H1 (cell line): ENCODE measurements around the gene PRMT5. TPM values are rescaled to one million over a fixed set of nuclear protein-coding genes. Genes with fewer than 3 reads are reported as not detected.

Experiments
- CTCF ChIA-PET: fragments of 300-600 bp; sonication (Branson Sonifier 250); formaldehyde crosslinking; loops from one replicate; lab custom pipeline; 2021; ENCODE audit not compliant: partially characterized antibody; lab: Charles Lee
- POLR2A ChIA-PET: fragments of 300-600 bp; sonication (Branson Sonifier 250); formaldehyde crosslinking; loops from one replicate; lab custom pipeline; 2021; ENCODE audit warnings: inconsistent platforms; ENCODE audit not compliant: partially characterized antibody; lab: Charles Lee
- DNase-seq, 2 experiments: peaks; one replicate each; pipeline versions ENCODE4 v3.0.0 to v3.0.0-alpha.2; 2010 to 2022; ENCODE audit warnings: low spot score in 2 of 2, low read depth in 1 of 2, mixed read lengths in 1 of 2
- FAIRE-seq: peaks from 2 replicates; lab custom pipeline; 2011; peaks lifted over from hg19 to GRCh38; lab: Jason Lieb, UNC
- H2AFZ ChIP-seq: 2 replicates; pipeline ENCODE4 v1.8.1; 2012; ENCODE audit warnings: low read length, inconsistent platforms
- H2AK5ac ChIP-seq: 2 replicates; pipeline ENCODE4 v1.6.1; 2013; ENCODE audit warnings: low read depth, low read length
- H2BK120ac ChIP-seq: replicated peaks from 2 replicates; pipeline ENCODE3; 2013; ENCODE audit warnings: low read depth, low read length, inconsistent platforms
- H2BK12ac ChIP-seq: 2 replicates; pipeline ENCODE4 v1.6.1; 2013; ENCODE audit warnings: low read depth, low read length
- H2BK15ac ChIP-seq: 2 replicates; pipeline ENCODE4 v1.6.1; 2013; ENCODE audit warnings: low read length
- H2BK20ac ChIP-seq: 2 replicates; pipeline ENCODE4 v1.6.1; 2013; ENCODE audit warnings: low read length
- H2BK5ac ChIP-seq: 2 replicates; pipeline ENCODE4 v1.6.1; 2013; ENCODE audit warnings: low read depth, low read length
- H3K14ac ChIP-seq: 2 replicates; pipeline ENCODE4 v1.6.1; 2013; ENCODE audit warnings: inconsistent platforms; ENCODE audit not compliant: insufficient read length
- H3K18ac ChIP-seq: 2 replicates; pipeline ENCODE4 v1.6.1; 2013; ENCODE audit warnings: low read length; ENCODE audit errors: extremely low read depth
- H3K23ac ChIP-seq: 2 replicates; pipeline ENCODE4 v1.6.1; 2013; ENCODE audit warnings: inconsistent platforms; ENCODE audit not compliant: insufficient read length
- H3K23me2 ChIP-seq: 2 replicates; pipeline ENCODE4 v1.6.1; 2013; ENCODE audit warnings: low read depth, low read length
- H3K27ac ChIP-seq: 2 replicates; pipeline ENCODE4 v1.6.1; 2011; ENCODE audit warnings: low read depth, low read length, inconsistent platforms
- H3K27me3 ChIP-seq, 4 experiments: replicated peaks in 1 of 4; 1 replicate in 1 of 4; 2 replicates in 3 of 4; pipeline versions ENCODE4 v1.6.1 to v1.8.1; 2011 to 2013; ENCODE audit warnings: low read length in 3 of 4, mild to moderate bottlenecking in 3 of 4, inconsistent platforms in 2 of 4, mixed read lengths in 2 of 4, moderate library complexity in 1 of 4; ENCODE audit not compliant: control insufficient read depth in 3 of 4, insufficient read depth in 3 of 4; ENCODE audit errors: extremely low read depth in 1 of 4
- H3K36me3 ChIP-seq, 4 experiments: 2 replicates each; pipeline versions ENCODE4 v1.6.1 to v1.8.1; 2011 to 2013; ENCODE audit warnings: mild to moderate bottlenecking in 4 of 4, low read length in 3 of 4, moderate library complexity in 2 of 4, control low read depth in 1 of 4, inconsistent platforms in 1 of 4; ENCODE audit not compliant: insufficient read depth in 4 of 4, control insufficient read depth in 2 of 4
- H3K4ac ChIP-seq: replicated peaks from 2 replicates; pipeline ENCODE3; 2013; ENCODE audit warnings: low read length, low read depth, mixed read lengths, inconsistent platforms; ENCODE audit not compliant: insufficient read length
- H3K4me1 ChIP-seq, 4 experiments: replicated peaks in 1 of 4; 1 replicate in 1 of 4; 2 replicates in 3 of 4; pipeline versions ENCODE4 v1.6.1 to v1.8.1; 2011 to 2013; ENCODE audit warnings: low read length in 3 of 4, inconsistent platforms in 2 of 4, mixed read lengths in 1 of 4; ENCODE audit not compliant: insufficient read depth in 4 of 4, control insufficient read depth in 3 of 4
- H3K4me2 ChIP-seq, 2 experiments: 2 replicates each; pipeline versions ENCODE4 v1.6.1 to v1.8.1; 2011 to 2013; ENCODE audit warnings: low read depth in 2 of 2, low read length in 2 of 2, control low read depth in 1 of 2, inconsistent platforms in 1 of 2, mild to moderate bottlenecking in 1 of 2; ENCODE audit not compliant: insufficient read depth in 1 of 2
- H3K4me3 ChIP-seq, 4 experiments: fragments of 200-600, 300-600 bp in 1 of 4; sonication (generic), shearing (Covaris generic), sonication (Bioruptor Twin) in 1 of 4; 2 replicates each; pipeline versions ENCODE4 v1.5.1 to v1.8.1; 2011 to 2016; ENCODE audit warnings: low read length in 4 of 4, low read depth in 3 of 4, control low read depth in 2 of 4, inconsistent platforms in 2 of 4, mild to moderate bottlenecking in 2 of 4, mixed read lengths in 1 of 4, moderate library complexity in 1 of 4; ENCODE audit not compliant: insufficient read depth in 2 of 4; ENCODE audit errors: extremely low read depth in 1 of 4
- H3K56ac ChIP-seq: replicated peaks from 2 replicates; pipeline ENCODE3; 2013; ENCODE audit warnings: low read depth, mild to moderate bottlenecking, mixed read lengths, low read length, inconsistent platforms; ENCODE audit not compliant: insufficient read length
- H3K79me1 ChIP-seq: 2 replicates; pipeline ENCODE4 v1.6.1; 2013; ENCODE audit warnings: low read depth, low read length, control low read depth
- H3K79me2 ChIP-seq, 2 experiments: 2 replicates each; pipeline versions ENCODE4 v1.6.1 to v1.8.1; 2012 to 2013; ENCODE audit warnings: low read length in 2 of 2, mild to moderate bottlenecking in 2 of 2, inconsistent platforms in 1 of 2; ENCODE audit not compliant: insufficient read depth in 2 of 2, control insufficient read depth in 1 of 2
- H3K9ac ChIP-seq, 4 experiments: replicated peaks in 1 of 4; 1 replicate in 1 of 4; 2 replicates in 3 of 4; pipeline versions ENCODE4 v1.6.1 to v1.8.1; 2011 to 2013; ENCODE audit warnings: low read depth in 3 of 4, low read length in 3 of 4, control low read depth in 2 of 4, mild to moderate bottlenecking in 2 of 4, moderate library complexity in 2 of 4, inconsistent platforms in 1 of 4; ENCODE audit errors: extremely low read depth in 1 of 4
- H3K9me3 ChIP-seq, 2 experiments: 2 replicates each; pipeline versions ENCODE4 v1.6.1 to v1.8.1; 2012 to 2013; ENCODE audit warnings: mild to moderate bottlenecking in 2 of 2, moderate library complexity in 2 of 2, control low read depth in 1 of 2, inconsistent platforms in 1 of 2, low read depth in 1 of 2, low read length in 1 of 2, mixed read lengths in 1 of 2; ENCODE audit not compliant: insufficient read depth in 2 of 2
- H4K20me1 ChIP-seq, 2 experiments: replicated peaks in 1 of 2; 2 replicates each; pipeline versions ENCODE3 to v1.8.1; 2011 to 2013; ENCODE audit warnings: inconsistent platforms in 2 of 2, low read length in 2 of 2, mild to moderate bottlenecking in 1 of 2; ENCODE audit not compliant: insufficient read depth in 2 of 2, control insufficient read depth in 1 of 2
- H4K5ac ChIP-seq: 2 replicates; pipeline ENCODE4 v1.6.1; 2013; ENCODE audit warnings: low read length, low read depth, mixed read lengths, inconsistent platforms; ENCODE audit not compliant: insufficient read length
- H4K8ac ChIP-seq: 2 replicates; pipeline ENCODE4 v1.8.0; 2013; ENCODE audit warnings: mild to moderate bottlenecking, moderate library complexity, low read length, inconsistent platforms; ENCODE audit not compliant: insufficient read depth; ENCODE audit errors: extremely low read depth
- H4K91ac ChIP-seq: replicated peaks from 2 replicates; pipeline ENCODE3; 2013; ENCODE audit warnings: low read length, mixed read lengths, inconsistent platforms; ENCODE audit not compliant: insufficient read length
- CBX5 ChIP-seq: fragments of 300-800, 300-1000 bp; sonication (generic); IDR thresholded peaks from 2 replicates; pipeline ENCODE4 v1.7.1; 2016; ENCODE audit warnings: antibody characterized with exemption, low read length, low read depth
- NANOG ChIP-seq: IDR thresholded peaks from 2 replicates; pipeline ENCODE4 v1.6.1; 2011; ENCODE audit warnings: low read length, low read depth, mild to moderate bottlenecking, inconsistent platforms; ENCODE audit not compliant: insufficient read depth, poor library complexity, severe bottlenecking
- WGBS, 2 experiments: shearing (Covaris generic) in 1 of 2; methylation state at CpG; one replicate each; pipeline versions ENCODE4 v1.1.6 to v1.1.7; 2013 to 2015; ENCODE audit warnings: low lambda C conversion rate in 2 of 2, mixed read lengths in 2 of 2, inconsistent platforms in 1 of 2, low coverage in 1 of 2, missing lambda C conversion rate in 1 of 2; ENCODE audit not compliant: insufficient replicate concordance in 2 of 2, insufficient coverage in 1 of 2, insufficient read length in 1 of 2; ENCODE audit errors: extremely low coverage in 1 of 2, missing lambda C conversion rate in 1 of 2; 5-methylcytosine and 5-hydroxymethylcytosine counted together
- polyA plus RNA-seq, 7 experiments: library from polyadenylated mRNA; depleted of rRNA in 3 of 7; stranded (reverse) in 5 of 7; unstranded in 2 of 7; fragments of >200 nt in 5 of 7; fragments of 200-250 nt in 2 of 7; gene quantifications; 1 replicate in 5 of 7; 2 replicates in 1 of 7; 4 replicates in 1 of 7; pipeline versions ENCODE4 v1.2.1 to v1.2.3, GENCODE V29; 2011 to 2013; ENCODE audit warnings: missing spikeins in 2 of 7, mixed read lengths in 2 of 7
- total RNA-seq: library from RNA; stranded (reverse); fragmentation: NEBNext Ultra II Directional; extraction: Animal tissue kit (Norgen Biotek cat#: 25700); gene quantifications from 2 replicates; pipeline ENCODE4 v1.2.1, GENCODE V29; 2021

PRMT5 gene
- total and polyA plus RNA-seq, 2 of the 8 experiments (the other 6 are each of a cell fraction or from before 2014, with no cell fraction given), result 171 to 402 TPM

DNA sequence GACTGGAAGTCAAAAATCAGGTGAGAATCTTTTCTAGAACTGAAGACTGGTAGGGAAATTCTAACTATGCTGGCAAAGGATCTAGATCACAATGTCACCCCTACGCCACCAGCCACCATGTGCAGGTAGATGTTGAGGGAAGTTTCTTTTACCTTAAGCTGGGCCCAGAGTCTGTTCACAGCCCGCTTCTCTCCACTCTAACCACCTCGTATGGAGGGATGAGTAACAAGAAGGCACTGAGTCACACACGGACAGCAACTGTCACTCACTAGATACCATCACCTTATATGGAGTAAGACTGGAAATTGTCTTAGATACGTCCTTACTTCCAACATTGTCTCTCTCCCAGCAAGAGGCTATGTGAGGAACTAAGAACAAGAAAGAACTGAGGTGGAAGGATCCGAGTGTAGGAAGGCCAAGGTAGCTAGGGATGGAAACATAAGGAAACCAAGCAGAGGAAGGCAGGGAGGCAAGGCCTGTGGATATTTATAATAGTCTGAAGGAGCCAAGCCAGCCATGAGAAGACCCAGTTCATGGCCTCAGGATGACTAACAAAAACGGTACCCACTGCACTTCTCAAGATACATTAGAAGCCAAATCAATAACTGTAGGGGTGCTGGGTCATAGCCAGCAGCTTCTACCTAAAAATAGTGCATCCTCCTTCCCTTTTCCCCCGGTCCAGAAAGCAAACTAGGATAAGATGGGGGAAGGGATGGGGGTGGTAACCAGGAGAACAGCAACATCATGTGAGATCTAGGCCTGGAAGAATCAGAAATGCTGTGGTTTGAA lies 30.7 kb downstream of the PRMT5 start:
- WGBS, 2 experiments, result 83% methylated on average over 8 of the region's 8 CpGs; no CpG with 5 or more reads in 1 of the 2 experiments
- H3K14ac ChIP-seq, result no peak overlapping the region
- no peak overlapping the region for H3K27ac ChIP-seq
- no peaks in the 10 kb centered on the region for H3K9me3 ChIP-seq
- peaks cover 0 to 8% (median 4%) of the 10 kb centered on the region in 4 experiments; a peak in 2 of 7 replicates for H3K4me1 ChIP-seq
- no peaks in the 10 kb centered on the region for H3K79me1 ChIP-seq
- no peak for DNase-seq
- no peak overlapping the region for H2BK120ac ChIP-seq
- no peaks in the 10 kb centered on the region for H3K23me2 ChIP-seq
- H2BK15ac ChIP-seq, result no peak overlapping the region
- H4K20me1 ChIP-seq, result peaks cover 5 to 10% of the 10 kb centered on the region in 2 experiments
- H3K79me2 ChIP-seq, result no peaks in the 10 kb centered on the region
- no peak overlapping the region for H3K18ac ChIP-seq
- no peak for FAIRE-seq
- no peak overlapping the region for H3K23ac ChIP-seq
- no peak overlapping the region for H2AFZ ChIP-seq
- POLR2A ChIA-PET, result interaction anchor here (1.0 to 4.3 kb wide), 4 partner anchors 10 to 15 kb away, joined by 4 to 22 read pairs (median 9); partner anchors contain the start of gene REM2
- CTCF ChIA-PET, result interaction anchor here (0.6 to 14.2 kb wide), 7 partner anchors 12 to 1222 kb away, joined by 3 to 158 read pairs (median 34); partner anchors contain the start of genes LRP10, MMP14 and REM2
- H2BK5ac ChIP-seq, result no peak overlapping the region
- H3K9ac ChIP-seq, result no peak overlapping the region
- peaks cover 12 to 22% (median 21%) of the 10 kb centered on the region in 4 experiments for H3K36me3 ChIP-seq
- H4K8ac ChIP-seq, result no peak overlapping the region
- no peak overlapping the region for H3K56ac ChIP-seq
- no peak overlapping the region for H4K91ac ChIP-seq
- no peak for TF ChIP-seq NANOG
- no peak for TF ChIP-seq CBX5
- TF ChIP-seq, all 59 proteins: peak for 0
- Histone ChIP-seq H3K4me3 (no peak overlapping the region), H2AK5ac (no peak overlapping the region), H2BK12ac (no peak overlapping the region), H3K27me3 (peaks cover 10 to 35% (median 28%) of the 10 kb centered on the region in 4 experiments), H3K4ac (no peak overlapping the region), H4K5ac (no peak overlapping the region), H2BK20ac (no peak overlapping the region), H3K4me2 (no peak overlapping the region)
